DMS153 (cell line): Measurements from ENCODE around the gene RAB44.
"Not testable (repeated sequence)": the region's sequence is repeated elsewhere in the genome, so short reads cannot be mapped to it uniquely, and the experiment has no call there.

Source experiments
- DNase-seq: peaks from one replicate; lab custom pipeline; 2025; lab: John Stamatoyannopoulos, UW

RAB44 gene

DNA sequence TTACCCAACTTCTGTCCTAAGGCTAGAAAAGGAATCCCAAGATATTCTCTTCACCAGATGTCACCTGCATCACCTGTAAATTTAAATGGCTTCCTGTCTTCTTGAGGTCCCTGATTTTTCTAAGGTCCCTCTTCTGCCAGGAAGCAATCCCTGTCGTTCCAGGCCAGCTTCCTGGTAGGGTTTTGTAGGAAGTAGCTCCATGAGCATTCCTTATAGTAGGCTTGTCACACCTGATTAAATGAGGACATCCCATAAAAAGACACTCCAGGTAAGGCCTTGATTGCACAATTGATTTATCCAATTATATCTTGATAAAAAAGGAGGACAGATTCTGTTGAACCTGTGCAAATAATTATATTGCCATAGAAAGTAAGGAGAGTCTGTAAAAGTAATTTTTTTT is 8.7 kb downstream of the RAB44 start:
- DNase-seq = no peak

DNA sequence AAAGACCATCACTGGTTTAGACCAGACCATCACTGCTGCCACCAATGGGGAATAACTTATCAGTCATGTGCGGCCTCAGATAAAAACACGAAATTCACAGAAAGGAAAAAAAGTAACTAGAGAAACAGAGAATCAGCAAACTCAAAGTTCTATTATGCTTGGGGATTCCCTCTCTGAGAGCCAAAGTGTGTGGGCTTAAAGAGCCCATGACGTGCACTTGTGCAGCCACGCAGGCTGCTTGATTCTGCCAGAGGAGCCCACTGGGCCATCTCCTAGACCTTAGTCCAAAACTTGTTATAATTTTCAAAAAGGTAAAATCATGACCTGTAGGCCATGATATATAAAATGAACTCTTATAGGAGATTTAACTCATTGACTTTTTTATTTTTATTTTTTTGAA is 15.2 kb downstream of the RAB44 start:
- no peak for DNase-seq

DNA sequence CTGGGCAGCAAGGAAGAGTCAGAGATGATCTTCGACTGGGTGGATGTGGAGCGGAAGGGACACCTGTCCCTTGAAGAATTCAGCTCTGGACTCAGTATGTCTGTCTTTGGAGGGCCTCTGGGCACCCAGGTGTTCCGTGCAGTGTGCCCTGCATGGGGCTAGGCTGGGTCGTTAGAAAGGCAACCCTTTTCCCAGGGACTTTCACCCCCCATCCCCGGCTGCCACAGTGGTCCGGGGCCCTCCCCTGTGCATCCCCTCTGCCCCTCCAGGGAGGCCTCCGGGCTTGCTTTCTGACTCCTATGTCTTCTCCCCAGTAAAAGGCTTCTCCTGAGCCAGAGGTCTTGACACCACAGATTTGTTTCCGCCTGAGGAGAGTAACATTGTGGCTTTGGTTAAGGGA is 16.2 kb downstream of the RAB44 start:
- DNase-seq = no peak

DNA sequence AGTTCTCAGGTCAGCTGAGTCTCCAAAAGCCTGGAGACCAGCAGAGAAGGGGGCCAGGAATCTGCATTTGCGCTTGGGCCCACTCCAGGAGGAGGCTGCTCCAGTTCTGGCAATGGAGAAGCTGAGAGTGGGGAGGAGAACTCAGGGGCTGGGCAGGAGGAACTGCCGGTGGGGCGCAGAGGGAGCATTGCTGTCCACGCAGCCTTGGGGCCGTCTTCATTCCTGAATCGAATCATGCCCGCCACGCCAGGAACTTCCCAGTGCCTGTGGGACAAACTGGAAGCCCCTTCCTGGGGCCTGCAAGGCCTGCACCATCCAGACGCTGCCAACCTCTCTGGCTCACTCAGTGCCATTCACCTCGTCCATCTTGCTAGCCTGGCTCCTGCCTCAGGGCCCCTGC is 16.9 kb downstream of the RAB44 start:
- no peak for DNase-seq

DNA sequence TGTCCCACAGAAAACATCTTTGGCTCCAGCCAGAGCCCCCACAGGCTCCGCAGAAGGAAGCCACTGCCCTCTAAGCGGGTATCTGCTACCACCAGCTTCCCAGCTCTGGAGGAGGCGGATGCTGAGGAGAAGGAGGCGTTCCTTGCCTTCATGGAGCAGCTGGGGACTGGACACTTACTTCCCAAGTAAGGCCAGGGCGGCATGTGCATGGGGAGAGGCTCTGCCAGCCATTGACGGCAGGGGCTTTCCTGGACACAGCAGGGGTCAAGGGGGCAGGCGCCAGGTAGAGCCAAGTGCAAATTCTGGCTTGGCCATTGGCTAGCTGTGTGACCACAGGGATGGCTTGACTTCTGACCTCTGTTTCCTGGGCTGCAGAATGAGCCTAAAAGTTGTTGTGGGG is 17.8 kb downstream of the RAB44 start:
- DNase-seq = no peak

DNA sequence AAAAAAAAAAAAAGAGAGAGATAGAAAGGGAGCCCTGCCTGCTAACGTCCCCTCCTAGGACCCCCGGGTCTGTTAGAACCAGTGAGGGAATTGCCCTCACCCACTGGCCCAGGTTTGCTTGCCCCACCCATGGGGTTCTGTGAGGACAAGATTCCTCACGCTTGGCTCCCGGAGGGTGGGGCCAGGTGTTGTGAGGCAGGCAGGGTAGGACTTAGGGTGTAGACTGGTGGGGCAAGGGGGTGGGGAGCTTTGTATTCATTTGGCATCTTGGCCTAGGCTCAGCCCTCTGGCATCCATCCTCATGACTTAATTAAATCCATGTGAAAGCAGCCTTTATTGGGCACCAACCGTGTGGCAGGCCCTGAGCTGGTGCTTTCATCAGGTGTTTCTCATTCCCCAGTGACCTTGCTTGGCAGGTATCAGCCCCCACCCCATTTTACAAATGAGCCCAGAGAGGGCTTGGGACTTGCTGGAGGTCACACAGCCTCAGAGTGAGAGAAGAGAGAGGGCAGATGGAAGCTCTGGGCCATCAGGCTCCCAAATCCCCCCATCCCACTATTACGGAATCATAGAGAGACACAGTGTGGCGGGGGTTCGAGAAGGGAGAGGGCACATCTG is 19.0 kb downstream of the RAB44 start:
- DNase-seq = no peak

DNA sequence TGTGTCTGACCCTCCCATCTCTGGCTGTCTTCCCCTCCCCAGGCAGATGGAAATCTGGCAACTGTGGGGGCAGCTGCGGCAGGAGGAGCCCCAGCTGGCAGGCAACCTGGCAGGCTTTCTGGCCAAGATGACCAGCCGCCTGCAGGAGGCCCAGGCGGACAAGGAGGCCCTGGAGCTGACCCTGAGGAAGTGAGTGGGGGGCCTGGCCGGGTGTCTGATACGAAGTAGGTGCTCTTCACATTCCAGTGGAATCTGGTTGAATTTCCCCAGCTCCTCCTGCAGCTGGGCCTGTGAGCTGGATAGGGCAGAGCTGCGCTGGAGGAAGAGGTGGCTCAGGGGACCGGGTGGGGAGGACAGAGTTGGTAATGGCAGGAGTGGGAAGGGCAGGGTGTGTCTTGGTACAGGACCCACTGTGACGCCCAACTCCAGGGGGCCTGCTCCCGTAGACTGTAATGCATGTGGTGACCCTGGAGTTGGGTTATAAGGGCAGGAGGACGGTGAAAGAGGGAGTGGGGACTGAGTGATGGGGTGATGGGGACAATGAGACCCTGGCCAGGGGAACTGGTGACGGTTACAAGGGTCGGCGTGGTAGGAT is 19.7 kb downstream of the RAB44 start:
- no peak for DNase-seq

DNA sequence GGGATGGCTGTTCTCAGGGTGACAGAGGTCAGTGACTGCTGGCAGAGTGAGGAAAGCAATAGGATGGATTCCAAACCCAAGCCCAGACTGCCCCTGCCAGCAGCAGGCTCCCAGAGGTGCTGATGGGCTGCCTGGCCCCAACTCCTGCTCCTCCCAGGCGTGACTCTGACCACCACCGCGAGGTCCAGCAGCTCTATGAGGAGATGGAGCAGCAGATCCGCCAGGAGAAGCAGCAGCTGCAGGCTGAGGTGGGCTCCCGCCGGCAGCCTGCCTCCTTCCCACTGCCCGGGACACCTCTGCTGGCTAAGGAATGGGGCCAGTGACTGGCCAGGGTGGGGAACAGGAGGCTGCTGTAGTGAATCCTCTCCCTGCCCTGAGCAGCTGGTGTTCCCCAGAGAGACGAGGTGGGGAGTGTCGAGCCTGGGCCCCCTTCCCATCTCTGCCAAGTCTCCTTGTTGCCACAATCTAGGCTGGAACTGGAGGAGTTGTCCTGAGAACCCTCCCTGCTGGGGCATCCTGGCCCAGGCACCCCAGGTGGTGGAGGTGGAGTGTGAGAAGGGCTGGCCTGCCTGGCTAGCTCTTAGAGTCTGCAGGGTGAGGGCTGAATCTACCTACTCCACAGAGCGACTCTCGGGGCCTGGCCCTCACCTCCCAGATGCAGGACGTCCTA is 20.4 kb downstream of the RAB44 start:
- DNase-seq = no peak

DNA sequence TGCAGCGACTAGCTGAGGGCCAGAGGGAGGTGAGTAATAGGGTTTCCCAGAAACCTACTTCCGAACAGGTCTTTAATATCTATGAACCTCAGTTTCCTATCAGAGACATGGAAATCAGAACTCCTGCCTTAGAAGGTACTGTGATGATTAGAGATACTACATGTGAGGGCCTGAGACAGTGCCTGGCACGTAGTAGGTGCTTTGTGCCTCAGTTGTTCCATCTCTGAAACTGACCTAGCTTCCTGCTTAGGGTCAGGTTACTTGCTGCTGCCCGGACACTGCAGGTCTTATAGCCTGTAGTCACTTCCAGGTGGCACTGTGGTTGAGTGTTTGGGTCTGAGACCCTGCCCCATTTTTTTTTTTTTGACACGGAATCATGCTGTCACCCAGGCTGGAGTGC is 20.9 kb downstream of the RAB44 start:
- no peak for DNase-seq

DNA sequence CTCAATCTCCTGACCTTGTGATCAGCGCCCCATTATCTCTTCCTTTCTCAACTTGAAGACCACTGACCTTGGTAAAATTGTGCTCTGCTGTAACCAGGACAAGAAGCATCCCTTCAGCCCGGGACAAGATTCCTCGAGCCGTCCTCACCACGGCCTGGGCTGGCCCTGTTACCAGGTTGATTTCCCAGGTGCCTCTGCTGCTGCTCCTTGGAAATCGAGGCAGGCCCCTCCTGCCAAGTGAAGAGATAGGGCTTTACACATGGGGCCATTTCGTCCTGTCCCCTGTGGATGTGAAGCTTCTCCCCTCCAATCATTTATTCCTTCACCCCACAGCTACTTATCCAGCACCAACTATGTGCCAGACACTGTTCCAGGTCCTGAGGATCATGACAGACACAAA is 21.5 kb downstream of the RAB44 start:
- DNase-seq = no peak

DNA sequence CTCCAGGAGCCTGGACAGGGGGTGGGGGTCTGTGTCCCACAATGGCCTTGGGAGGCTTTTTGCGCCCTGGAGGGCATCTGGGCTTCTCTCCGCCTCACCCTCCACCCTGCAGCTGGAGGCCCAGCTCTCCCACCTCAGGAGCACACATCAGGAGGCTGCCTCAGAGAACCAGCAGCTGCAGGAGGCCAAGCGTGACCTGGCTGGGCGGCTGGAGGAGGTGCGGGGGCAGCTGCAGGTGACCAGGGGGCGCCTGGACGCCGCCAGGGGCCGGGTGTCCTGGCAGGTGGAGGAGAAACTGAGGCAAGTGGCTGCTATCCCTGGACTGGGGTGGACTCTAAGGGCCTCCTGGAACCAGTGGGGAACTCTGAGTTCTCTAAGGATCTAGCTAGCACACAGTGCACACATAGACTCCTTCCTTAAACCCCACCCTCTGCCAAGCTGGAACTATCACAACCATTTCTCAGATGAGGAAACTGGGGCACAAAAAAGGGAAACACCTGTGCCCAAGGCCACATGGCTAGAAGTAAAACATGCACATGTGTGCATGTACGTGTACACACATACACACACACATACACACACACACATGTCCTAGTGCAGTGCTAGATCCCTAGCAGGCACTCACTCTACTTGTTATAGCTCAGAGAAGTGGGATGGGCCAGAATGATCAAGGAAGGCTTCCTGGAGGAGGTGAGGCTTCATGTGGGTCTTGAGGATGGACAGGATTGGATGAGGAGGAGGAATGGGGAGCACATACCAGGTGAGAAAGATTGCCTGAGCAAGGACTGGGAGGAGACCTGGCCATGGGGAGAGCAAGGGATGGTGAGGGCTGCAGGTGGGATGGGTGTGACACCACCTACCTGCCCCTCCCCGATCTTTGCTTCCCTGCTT is 22.9 kb downstream of the RAB44 start:
- DNase-seq = no peak

DNA sequence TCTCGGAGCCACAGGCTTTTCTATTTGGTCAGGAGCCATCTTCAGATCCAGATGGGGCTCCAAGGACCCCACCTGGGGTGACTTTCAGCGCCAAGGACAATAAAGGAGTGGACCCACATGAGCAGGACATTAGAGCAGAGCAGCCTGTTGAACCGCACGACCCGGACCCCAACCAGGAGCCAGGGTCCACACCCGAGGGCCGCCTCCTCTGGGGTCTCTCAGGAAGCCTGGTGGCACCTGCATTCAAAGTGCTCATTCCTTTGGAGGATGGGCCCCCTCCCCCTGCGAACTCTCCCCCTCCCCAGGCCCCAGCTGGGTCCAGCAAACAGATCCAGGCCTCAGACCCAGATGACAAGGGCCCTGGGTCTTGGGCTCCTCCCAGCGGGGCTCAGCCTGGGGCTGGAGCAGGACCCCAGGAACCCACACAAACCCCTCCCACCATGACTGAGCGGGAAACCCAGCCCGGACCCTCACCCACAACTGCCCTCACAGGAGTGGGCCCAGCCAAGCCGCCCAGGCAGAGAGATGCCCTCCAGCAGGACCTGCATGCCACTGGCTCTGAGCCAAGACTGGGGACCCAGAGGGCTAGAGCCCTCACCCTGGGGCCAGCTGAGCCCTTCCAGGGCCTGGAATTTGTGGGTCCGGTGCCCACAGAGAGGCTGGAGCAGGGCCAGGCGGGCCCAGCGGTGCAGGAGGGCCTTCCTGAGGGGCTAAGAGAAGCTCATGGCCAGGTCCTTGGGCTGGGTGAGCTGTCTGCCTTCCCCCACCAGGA is 23.9 kb downstream of the RAB44 start:
- DNase-seq = no peak

DNA sequence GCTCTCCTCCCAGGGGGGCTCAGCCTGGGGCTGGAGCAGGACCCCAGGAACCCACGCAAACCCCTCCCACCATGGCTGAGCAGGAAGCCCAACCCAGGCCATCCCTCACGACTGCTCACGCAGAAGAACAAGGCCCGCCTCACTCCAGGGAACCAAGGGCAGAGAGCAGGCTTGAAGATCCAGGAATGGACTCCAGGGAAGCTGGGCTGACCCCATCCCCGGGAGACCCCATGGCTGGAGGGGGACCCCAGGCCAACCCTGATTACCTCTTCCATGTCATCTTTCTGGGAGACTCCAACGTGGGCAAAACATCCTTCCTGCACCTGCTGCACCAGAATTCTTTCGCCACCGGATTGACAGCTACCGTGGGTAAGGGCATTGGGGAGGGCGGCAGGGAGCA is 24.7 kb downstream of the RAB44 start:
- no peak for DNase-seq

DNA sequence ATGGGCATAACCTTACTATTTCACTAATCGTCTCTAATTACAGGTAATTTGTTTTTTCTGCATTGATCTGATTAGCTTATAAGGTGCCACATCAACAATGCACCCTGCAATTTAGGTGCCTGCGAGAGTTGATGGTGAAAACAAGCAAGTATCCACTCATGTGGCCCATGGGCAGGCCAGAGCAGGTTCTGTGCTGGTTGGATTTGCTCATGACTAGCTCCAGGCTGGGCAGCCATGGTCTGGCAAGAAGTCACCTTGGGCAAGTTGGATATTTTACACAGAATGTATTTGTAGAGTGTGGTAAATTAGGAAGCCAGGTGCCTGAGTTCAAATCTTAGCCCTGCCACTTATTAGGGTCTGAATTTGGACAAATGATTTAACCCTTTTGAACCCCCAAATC is 25.3 kb downstream of the RAB44 start:
- DNase-seq = no peak

DNA sequence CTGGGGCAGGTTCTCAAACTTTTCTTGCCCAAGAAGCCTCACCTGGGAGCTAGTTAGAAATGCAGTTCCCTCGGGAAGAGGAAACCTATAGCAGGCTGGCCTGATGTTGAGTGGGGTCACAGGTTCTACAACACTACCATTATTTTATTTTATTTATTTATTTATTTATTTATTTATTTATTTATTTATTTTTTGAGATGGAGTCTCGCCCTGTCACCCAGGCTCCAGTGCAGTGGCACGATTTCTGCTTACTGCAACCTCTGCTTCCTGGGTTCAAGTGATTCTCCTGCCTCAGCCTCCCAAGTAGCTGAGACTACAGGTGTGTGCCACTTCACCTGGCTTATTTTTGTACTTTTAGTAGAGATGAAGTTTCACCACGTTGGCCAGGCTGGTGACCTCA is 26.4 kb downstream of the RAB44 start:
- not testable (repeated sequence) for DNase-seq

DNA sequence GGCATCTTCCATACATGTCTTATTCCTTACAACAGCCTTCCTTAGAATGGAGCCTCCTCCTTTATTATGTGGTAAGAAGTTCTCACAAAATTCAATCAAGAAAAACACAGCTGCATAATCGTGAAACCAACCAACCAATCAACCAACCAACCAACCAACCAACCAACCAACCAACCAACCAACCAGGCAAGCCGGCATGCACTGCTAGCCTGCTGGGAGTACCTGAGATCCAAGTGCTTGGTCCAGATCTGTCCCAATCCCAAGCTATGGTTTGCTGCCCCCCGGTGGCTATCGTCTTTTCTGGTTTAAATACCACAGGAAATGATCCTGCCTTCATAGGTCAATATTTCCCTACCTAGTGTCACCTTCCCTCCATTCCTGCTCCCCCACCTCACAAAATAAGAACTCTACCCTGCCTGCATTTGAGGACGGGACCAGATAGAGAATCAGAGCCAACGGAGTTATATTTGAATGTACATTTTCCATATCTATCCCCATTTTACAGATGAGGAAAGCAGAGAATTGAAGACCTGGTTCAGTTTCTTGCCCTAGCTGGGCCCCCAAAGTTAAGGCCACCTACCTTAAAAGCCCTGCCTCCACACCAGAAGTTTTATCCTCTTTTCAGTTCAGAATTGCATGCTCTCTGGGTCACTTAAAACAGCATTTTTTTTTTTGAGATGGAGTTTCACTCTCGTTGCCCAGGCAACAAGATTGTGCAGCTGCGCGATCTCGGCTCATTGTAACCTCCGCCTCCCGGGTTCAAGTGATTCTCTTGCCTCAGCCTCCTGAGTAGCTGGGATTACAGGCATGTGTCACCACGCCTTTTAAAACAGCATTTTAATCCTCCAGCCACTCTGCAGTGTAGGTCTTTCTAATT is 27.1 kb downstream of the RAB44 start:
- no peak for DNase-seq

DNA sequence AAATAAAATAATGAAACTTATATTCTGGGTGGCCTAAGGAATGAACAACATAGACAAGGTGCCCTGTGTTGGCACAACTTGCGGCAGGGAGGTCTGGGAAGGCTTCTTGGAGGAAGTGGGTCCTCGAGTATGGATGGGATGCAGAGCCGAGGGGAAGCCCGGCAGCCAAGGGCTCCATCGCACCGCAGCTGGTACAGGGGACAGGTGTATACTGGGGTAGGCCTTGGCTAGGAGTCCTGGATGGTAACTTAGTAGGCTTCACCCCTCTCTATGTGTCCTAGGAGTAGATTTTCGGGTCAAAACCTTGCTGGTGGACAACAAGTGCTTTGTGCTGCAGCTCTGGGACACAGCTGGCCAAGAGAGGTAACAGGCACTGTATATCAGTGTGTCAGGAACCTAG is 28.0 kb downstream of the RAB44 start:
- DNase-seq = no peak

DNA sequence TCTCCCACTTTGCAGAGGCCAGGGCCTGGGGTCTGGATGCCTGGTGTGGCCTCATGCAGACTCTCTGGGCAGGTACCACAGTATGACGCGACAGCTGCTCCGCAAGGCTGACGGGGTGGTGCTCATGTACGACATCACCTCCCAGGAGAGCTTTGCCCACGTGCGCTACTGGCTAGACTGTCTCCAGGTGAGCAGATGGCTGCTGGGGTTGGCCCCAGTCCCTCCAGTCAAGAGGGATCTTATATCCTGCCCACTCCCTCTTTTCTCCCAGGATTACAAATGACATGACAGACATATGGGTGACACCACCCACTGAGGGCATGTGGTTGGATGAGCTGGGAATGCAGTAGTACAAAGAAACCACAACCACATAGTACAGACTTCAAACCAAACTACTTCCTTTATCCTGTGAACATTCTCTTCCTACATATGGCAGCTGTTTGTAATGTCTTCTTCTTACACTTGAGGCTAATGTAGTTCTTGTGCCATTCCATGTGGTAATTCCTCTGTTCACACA is 29.9 kb downstream of the RAB44 start:
- DNase-seq = no peak

DNA sequence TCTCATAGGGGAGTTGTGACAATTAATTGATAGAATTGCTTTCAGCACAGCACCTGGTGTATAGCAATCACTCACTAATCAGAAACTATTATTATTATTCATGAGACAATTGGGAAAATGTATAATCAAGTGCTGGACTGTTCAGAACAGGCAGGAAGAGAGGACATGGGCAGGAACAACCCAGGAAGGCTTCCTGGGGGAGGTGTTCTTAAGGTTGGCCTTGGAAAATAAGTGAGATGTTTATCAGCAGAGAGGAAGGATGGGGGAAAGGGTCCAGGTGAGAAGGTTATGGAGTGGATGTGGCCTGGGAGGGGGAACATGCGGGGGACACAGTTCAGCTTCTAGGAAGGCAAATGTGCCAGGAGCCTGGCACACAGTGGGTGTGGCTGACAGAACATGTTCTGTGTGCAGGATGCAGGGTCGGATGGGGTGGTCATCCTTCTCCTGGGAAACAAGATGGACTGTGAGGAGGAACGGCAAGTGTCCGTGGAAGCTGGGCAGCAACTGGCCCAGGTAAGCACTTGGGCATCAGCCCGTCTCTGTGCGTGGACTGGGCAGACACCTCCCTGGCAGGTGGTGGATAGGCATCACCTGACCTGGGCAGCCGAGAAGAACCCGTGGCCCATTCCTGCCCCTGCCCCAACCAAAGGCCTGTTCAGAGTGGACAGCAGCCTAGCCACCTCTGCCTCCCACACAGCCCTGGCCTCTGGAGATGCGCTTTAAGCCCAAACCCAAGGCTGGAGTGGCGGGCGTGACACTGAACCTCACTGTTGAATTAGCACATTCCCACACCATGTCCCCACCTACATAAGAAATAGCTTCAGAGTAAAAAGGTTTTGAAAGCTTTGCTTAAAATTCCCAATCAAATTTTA is 30.9 kb downstream of the RAB44 start:
- DNase-seq = no peak

DNA sequence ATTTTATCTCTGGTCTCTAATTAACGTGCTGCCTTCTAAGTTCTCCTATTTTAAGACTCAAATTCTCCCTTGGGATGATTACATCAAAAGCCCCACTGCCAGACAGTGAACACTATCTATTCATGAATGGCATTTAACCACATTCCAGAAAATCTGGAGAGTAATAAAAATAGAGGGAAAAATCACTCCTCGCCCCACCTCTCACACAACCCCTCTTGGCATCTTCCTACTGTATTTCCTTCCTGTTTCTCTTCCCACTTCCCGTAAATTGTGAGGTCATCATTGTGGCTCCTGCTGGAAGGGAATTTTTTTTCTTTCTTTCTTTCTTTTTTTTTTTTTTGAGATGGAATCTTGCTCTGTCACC is 31.5 kb downstream of the RAB44 start:
- DNase-seq = no peak
